Panc1 (cell line): ENCODE measurements around the gene CACNA1B. TPM values are rescaled to one million over a fixed set of nuclear protein-coding genes. Genes with fewer than 3 reads are reported as not detected.
"Not testable (repeated sequence)": the region's sequence is repeated elsewhere in the genome, so short reads cannot be mapped to it uniquely, and the experiment has no call there.

Source experiments
- ATAC-seq: fragments of 200-7000 bp; cut with Tn5 transposase; 2 replicates; pipeline ENCODE4 v1.9.1; 2020; ENCODE audit warnings: mild to moderate bottlenecking, moderate library complexity
- BruUV-seq: library from RNA; stranded (reverse); fragments of 400-500 nt; replicated peaks from 2 replicates; lab custom pipeline; 2021; lab: Mats Ljungman, UMichigan
- CTCF ChIA-PET: fragments of 300-600 bp; sonication (Branson Sonifier 250); formaldehyde crosslinking; loops from one replicate; lab custom pipeline; 2022; ENCODE audit warnings: antibody characterized with exemption; lab: Charles Lee
- POLR2A ChIA-PET: fragments of 300-600 bp; sonication (Branson Sonifier 250); formaldehyde crosslinking; loops from one replicate; lab custom pipeline; 2022; ENCODE audit warnings: antibody characterized with exemption; lab: Charles Lee
- DNase-seq: peaks from one replicate; pipeline ENCODE4 v3.0.0-alpha.2; 2010; ENCODE audit warnings: low read depth, low spot score
- H3K27ac ChIP-seq: 2 replicates; pipeline ENCODE4 v1.5.1; 2011; ENCODE audit warnings: mild to moderate bottlenecking, low read length, inconsistent platforms
- H3K27me3 ChIP-seq: fragments of 200-500 bp; sonication (Bioruptor generic); 2 replicates; pipeline ENCODE4 v1.6.0; 2014; ENCODE audit warnings: low read length, inconsistent platforms; ENCODE audit not compliant: control insufficient read depth, insufficient read depth
- H3K36me3 ChIP-seq: fragments of 200-500 bp; sonication (Bioruptor generic); 2 replicates; pipeline ENCODE4 v1.5.1; 2014; ENCODE audit warnings: inconsistent platforms, mild to moderate bottlenecking, low read length, moderate library complexity; ENCODE audit not compliant: control insufficient read depth, insufficient read depth
- H3K4me1 ChIP-seq: 2 replicates; pipeline ENCODE4 v1.5.1; 2011; ENCODE audit warnings: inconsistent platforms, mild to moderate bottlenecking, low read length, moderate library complexity; ENCODE audit not compliant: control insufficient read depth, insufficient read depth
- H3K4me3 ChIP-seq, 2 experiments: 2 replicates each; pipeline ENCODE4 v1.5.1; 2011 to 2012; ENCODE audit warnings: low read depth in 2 of 2, low read length in 2 of 2, mild to moderate bottlenecking in 2 of 2, inconsistent platforms in 1 of 2, moderate library complexity in 1 of 2
- H3K9me3 ChIP-seq: fragments of 200-500 bp; sonication (Bioruptor generic); 2 replicates; pipeline ENCODE4 v1.5.1; 2014; ENCODE audit warnings: low read depth, mild to moderate bottlenecking, inconsistent platforms, low read length, moderate library complexity; ENCODE audit not compliant: control insufficient read depth, insufficient read depth
- SIN3A ChIP-seq: IDR thresholded peaks from 2 replicates; pipeline ENCODE4 v1.6.1; 2012; ENCODE audit warnings: low read depth, mild to moderate bottlenecking, low read length, moderate library complexity, borderline replicate concordance; ENCODE audit not compliant: insufficient read depth
- in situ Hi-C: cut with HindIII; loops from 2 replicates; pipeline ENCODE4 v1.10.0; 2016; ENCODE audit warnings: low sequenced_read_pairs, low pct_unique_long_range_greater_than_20kb
- intact Hi-C: fragments of 100-400 bp; cut with micrococcal nuclease; formaldehyde crosslinking; loops from one replicate; pipeline ENCODE4 v1.10.0; 2022; ENCODE audit not compliant: unreplicated experiment
- total RNA-seq: library from RNA; stranded (reverse); gene quantifications from one replicate; pipeline ENCODE4 v1.2.1, GENCODE V29; 2021; ENCODE audit not compliant: unreplicated experiment
- TF ChIP-seq, protein P1 (sequence below), 2 experiments: IDR thresholded peaks; 2 replicates each; pipeline ENCODE4 v1.6.1; 2011 to 2012; ENCODE audit warnings: low read depth in 2 of 2, control low read depth in 1 of 2, low read length in 1 of 2, mild to moderate bottlenecking in 1 of 2, moderate library complexity in 1 of 2; ENCODE audit not compliant: insufficient read depth in 1 of 2
- TF ChIP-seq, protein P2 (sequence below): fragments of 450-650 bp; IDR thresholded peaks from 2 replicates; pipeline ENCODE4 v1.5.1; 2017; ENCODE audit warnings: mild to moderate bottlenecking

CACNA1B gene
- total RNA-seq, 1 experiment from 2014 or later = 0.49 TPM

DNA sequence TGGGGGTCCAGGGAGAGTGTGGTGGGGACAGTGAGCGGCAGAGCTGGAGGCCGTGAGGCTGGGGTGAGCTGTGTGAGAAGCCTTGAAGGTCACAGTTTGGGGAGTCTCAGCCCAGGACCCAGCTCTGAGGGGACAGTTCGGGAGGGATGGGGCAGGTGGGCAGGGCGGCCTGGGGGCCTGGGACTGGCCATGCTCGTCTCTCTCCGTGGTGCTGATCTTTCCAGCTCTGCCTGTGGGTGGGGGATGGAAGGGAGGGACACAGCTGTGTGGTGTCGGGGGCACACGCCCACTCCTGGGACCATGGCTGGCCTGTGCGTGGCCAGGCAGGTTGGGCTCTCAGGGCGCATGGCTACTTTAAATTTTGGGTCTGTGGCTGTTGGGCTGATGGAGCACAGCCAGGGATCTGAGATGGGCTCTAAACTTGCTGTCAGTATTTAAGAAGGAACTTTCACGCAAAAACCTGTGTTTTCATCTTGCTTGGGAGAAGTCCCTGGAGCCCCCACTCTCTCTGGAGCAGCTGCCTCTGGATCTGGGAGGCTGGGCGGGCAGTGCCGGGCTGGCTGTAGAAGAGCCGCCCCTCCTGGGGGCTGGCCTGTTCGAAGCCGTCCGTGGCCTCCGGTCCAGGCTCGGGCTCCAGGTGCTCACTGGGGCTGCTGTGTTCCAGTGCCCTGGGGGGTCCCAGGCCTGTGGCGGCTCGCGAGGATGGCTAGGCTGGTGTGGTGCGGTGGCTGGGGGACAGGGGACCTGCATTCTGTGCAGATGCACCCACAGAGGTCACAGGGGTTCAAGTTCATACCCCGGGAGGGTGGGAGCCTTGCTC lies 13.4 kb downstream of the CACNA1B start:
- CTCF ChIA-PET, H3K27ac ChIP-seq, H3K4me1 ChIP-seq, BruUV-seq, intact Hi-C loops, H3K27me3 ChIP-seq, H3K4me3 ChIP-seq, ATAC-seq, in situ Hi-C loops, H3K9me3 ChIP-seq, DNase-seq, H3K36me3 ChIP-seq: not testable (repeated sequence)
- POLR2A ChIA-PET = interaction anchor here (0.6 kb wide), 1 partner anchor 17 kb away, joined by 3 read pairs; no protein-coding TSS in a partner anchor
- TF ChIP-seq, protein P1, sequence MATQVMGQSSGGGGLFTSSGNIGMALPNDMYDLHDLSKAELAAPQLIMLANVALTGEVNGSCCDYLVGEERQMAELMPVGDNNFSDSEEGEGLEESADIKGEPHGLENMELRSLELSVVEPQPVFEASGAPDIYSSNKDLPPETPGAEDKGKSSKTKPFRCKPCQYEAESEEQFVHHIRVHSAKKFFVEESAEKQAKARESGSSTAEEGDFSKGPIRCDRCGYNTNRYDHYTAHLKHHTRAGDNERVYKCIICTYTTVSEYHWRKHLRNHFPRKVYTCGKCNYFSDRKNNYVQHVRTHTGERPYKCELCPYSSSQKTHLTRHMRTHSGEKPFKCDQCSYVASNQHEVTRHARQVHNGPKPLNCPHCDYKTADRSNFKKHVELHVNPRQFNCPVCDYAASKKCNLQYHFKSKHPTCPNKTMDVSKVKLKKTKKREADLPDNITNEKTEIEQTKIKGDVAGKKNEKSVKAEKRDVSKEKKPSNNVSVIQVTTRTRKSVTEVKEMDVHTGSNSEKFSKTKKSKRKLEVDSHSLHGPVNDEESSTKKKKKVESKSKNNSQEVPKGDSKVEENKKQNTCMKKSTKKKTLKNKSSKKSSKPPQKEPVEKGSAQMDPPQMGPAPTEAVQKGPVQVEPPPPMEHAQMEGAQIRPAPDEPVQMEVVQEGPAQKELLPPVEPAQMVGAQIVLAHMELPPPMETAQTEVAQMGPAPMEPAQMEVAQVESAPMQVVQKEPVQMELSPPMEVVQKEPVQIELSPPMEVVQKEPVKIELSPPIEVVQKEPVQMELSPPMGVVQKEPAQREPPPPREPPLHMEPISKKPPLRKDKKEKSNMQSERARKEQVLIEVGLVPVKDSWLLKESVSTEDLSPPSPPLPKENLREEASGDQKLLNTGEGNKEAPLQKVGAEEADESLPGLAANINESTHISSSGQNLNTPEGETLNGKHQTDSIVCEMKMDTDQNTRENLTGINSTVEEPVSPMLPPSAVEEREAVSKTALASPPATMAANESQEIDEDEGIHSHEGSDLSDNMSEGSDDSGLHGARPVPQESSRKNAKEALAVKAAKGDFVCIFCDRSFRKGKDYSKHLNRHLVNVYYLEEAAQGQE (IDR thresholded peaks at IDR 0.05; ENCODE audit: insufficient read depth in 1 of 2, low read depth in 2 of 2, low read length in 1 of 2) = peak; percentile 49 to 57; a peak in 1 of 4 replicates

DNA sequence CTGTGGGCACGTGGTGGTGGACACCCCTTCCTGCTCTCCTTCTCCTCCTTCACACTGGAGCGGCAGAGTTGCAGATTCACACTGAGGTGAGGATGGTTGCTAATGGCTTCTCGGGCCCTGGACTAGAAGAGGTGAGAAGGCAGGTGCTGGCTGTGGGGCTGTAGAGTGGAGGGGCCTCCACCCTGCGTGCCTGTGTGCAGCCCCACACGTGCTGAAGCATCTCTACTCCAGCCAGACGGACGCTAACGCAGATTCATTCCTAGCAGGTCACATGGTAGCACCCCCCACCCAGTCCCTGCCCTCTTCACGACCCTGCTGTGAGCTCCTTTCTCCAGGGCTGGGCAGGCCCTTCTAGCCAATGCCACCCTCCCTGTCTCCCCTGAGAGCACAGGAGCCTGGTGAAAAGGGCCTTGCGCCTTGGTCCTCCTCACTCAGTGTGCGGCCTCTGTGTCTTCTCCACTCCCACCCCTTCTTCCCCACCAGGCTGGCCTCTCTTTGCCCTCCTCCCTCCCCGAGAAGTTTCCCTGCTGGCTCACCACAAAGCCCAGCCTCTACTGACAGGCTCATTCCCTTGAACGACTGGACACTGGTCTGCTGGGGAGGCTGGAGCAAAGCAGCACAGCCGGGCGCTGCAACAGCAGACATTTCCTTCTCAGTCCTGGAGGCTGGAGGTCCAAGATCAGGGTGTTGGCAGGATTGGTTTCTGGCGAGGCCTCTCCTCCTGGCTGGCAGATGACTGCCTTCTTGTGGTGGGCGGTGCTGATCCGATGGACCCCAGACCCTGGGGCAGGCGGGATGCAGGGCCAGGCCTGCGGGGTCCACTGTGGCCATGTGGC lies 14.2 kb downstream of the CACNA1B start:
- intact Hi-C loops = no loop called here
- POLR2A ChIA-PET = interaction anchor here (0.6 kb wide), 1 partner anchor 16 kb away, joined by 3 read pairs; no protein-coding TSS in a partner anchor

More for the DNA sequence above, 14.2 kb downstream of the CACNA1B start:
- Histone ChIP-seq H3K4me1 (no peaks in the 10 kb centered on the region), H3K4me3 (no peak overlapping the region), H3K27me3 (0 out of 2 replicates have a peak, but pooled peaks cover 3% of the 10 kb centered on the region), H3K9me3 (no peaks in the 10 kb centered on the region), H3K27ac (no peak overlapping the region), H3K36me3 (no peaks in the 10 kb centered on the region)
- no TSS peak for BruUV-seq
- in situ Hi-C loops = no loop called here
- CTCF ChIA-PET = no interaction called here
- ATAC-seq (peak; percentile 29; the same call in 1 of the 2 replicates), DNase-seq (no peak)
- no peak for TF ChIP-seq SIN3A
- TF ChIP-seq, protein P2, sequence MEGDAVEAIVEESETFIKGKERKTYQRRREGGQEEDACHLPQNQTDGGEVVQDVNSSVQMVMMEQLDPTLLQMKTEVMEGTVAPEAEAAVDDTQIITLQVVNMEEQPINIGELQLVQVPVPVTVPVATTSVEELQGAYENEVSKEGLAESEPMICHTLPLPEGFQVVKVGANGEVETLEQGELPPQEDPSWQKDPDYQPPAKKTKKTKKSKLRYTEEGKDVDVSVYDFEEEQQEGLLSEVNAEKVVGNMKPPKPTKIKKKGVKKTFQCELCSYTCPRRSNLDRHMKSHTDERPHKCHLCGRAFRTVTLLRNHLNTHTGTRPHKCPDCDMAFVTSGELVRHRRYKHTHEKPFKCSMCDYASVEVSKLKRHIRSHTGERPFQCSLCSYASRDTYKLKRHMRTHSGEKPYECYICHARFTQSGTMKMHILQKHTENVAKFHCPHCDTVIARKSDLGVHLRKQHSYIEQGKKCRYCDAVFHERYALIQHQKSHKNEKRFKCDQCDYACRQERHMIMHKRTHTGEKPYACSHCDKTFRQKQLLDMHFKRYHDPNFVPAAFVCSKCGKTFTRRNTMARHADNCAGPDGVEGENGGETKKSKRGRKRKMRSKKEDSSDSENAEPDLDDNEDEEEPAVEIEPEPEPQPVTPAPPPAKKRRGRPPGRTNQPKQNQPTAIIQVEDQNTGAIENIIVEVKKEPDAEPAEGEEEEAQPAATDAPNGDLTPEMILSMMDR = no peak
